ENCODE results near the gene CHRNB1.

DNA sequence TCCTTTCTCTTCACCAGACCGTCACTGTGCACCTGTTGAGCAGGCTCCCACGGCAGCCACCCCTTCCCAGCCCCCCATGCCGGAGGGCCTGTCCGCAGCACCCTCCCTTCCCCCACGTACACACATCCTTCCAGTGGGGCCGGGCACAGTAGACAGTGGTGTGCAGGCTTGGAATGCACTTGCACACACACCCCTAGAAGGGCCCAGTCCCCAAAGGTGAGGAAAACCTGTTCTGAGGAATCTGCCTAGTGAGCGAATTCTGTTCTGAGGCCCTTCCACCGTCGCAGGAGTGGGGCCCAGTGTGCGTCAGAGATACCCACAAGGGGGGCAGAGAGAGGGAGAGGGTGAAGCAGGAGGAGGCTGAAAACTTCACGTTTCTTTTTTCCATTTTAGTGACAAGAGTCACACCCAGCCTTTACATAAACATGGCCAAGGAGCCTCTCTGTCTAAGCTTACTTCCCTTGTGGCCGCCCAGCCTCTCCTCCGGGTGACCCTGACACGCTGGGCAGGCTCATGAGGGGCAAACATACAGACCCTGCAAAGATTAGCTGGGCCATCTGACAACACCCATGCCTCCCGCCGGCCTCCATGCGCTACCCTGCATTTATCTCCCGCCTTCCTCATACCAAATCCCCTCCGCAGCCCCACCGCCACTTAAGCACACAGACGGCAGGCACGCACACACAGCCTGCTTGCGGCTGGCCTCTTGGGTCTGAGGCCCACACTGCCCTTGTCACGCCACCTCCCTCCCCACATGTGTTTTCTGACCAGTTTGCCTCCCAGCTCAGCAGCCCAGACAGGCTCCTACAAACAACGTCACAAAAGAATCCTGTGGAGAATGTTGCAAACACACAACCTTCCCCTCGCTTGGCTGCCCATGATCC, 32.8 kb downstream of the CHRNB1 start:
- TF ChIP-seq, protein P1, sequence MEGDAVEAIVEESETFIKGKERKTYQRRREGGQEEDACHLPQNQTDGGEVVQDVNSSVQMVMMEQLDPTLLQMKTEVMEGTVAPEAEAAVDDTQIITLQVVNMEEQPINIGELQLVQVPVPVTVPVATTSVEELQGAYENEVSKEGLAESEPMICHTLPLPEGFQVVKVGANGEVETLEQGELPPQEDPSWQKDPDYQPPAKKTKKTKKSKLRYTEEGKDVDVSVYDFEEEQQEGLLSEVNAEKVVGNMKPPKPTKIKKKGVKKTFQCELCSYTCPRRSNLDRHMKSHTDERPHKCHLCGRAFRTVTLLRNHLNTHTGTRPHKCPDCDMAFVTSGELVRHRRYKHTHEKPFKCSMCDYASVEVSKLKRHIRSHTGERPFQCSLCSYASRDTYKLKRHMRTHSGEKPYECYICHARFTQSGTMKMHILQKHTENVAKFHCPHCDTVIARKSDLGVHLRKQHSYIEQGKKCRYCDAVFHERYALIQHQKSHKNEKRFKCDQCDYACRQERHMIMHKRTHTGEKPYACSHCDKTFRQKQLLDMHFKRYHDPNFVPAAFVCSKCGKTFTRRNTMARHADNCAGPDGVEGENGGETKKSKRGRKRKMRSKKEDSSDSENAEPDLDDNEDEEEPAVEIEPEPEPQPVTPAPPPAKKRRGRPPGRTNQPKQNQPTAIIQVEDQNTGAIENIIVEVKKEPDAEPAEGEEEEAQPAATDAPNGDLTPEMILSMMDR (IDR thresholded peaks at IDR 0.05) = no peak
- TF ChIP-seq EP300 (IDR thresholded peaks at IDR 0.05) (peak in 1 of 2 donors; percentile 59), POLR2A (IDR thresholded peaks at IDR 0.05) (peak; percentile 34 to 37)

All from tibial nerve (tissue), 4 donors.